ENCODE results near the gene EIPR1. TPM values are rescaled to one million over a fixed set of nuclear protein-coding genes. Genes with fewer than 3 reads are reported as not detected.

EIPR1 gene
- total and polyA plus RNA-seq, 2 of the 13 experiments (the other 11 are each of a cell fraction or from before 2014, with no cell fraction given), result 70.0 to 96.3 TPM

DNA sequence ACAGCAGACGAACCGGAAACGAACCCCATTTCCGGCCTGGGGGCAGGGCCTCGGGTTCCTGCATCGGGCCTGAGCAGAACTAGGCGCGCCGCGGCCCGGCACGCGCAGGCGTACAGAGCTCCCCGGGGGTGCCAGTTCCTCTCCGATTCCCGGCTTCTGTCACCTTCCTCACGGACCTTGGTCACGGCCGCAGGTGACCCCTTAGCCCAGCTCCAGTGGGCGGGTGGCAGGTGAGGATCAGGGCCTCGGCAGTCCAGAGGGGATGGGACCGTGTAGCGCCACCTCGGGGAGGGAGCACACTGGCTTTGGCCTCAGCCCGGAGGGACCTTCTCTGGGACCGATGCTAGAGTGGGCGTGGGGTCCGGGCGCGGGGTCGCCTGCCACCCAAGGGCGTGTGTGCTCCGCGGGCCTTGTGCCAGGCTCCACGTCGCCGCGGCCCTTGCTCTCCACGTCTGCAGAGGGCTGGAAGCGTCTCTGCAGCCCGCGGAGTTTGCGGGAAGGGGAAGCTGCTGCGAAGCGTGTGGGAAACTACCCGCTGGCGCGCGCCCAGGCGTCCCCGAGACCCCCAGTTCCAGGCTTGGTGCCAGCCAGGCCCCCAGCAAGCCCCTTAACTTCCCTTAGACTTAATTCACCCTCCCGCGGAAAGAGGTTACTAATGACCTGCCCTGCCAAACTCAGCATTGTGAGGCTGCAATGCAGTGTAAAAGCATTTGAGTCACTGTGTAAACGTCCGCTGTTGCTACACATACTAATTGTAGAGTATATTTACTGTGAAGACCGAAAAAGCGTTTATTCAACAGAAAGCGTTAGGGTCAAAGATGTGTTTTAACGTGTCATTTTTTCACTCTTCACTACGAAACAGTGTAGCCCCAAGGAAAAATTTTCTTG is 2.3 kb upstream of the EIPR1 start, which contains the start of gene TRAPPC12 (continued):
- TF ChIP-seq ZNF839 (CRISPR knock-in tag; IDR thresholded peaks at IDR 0.05; ENCODE audit: borderline replicate concordance), result peak; percentile 89
- no peak for TF ChIP-seq ZNF24 (IDR thresholded peaks at IDR 0.05)
- TF ChIP-seq, protein P1, sequence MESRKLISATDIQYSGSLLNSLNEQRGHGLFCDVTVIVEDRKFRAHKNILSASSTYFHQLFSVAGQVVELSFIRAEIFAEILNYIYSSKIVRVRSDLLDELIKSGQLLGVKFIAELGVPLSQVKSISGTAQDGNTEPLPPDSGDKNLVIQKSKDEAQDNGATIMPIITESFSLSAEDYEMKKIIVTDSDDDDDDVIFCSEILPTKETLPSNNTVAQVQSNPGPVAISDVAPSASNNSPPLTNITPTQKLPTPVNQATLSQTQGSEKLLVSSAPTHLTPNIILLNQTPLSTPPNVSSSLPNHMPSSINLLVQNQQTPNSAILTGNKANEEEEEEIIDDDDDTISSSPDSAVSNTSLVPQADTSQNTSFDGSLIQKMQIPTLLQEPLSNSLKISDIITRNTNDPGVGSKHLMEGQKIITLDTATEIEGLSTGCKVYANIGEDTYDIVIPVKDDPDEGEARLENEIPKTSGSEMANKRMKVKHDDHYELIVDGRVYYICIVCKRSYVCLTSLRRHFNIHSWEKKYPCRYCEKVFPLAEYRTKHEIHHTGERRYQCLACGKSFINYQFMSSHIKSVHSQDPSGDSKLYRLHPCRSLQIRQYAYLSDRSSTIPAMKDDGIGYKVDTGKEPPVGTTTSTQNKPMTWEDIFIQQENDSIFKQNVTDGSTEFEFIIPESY (CRISPR knock-in tag; IDR thresholded peaks at IDR 0.05), result peak; percentile 39
- no peak; the same call in none of the 2 replicates for TF ChIP-seq ZBTB7A (CRISPR knock-in tag; IDR thresholded peaks at IDR 0.05)
- peak; percentile 88 for TF ChIP-seq ELF3 (CRISPR knock-in tag; IDR thresholded peaks at IDR 0.05)
- TF ChIP-seq SIN3B (IDR thresholded peaks at IDR 0.05; ENCODE audit: low read length), result peak; percentile 59; the same call in 1 of the 2 replicates
- TF ChIP-seq AHR (CRISPR knock-in tag; IDR thresholded peaks at IDR 0.05), result peak; percentile 90
- TF ChIP-seq ZNF570 (CRISPR knock-in tag; IDR thresholded peaks at IDR 0.05; ENCODE audit: borderline replicate concordance), result no peak; the same call in 1 of the 2 replicates
- TF ChIP-seq PHF8 (CRISPR knock-in tag; IDR thresholded peaks at IDR 0.05), result peak; percentile 98
- TF ChIP-seq NFIC (IDR thresholded peaks at IDR 0.05; ENCODE audit: low read length), result 0 out of 2 replicates have a peak, but pooled peaks have one; percentile 43
- TF ChIP-seq GZF1 (CRISPR knock-in tag; IDR thresholded peaks at IDR 0.05), result peak; percentile 89; the same call in 1 of the 2 replicates
- TF ChIP-seq ZNF563 (CRISPR knock-in tag; IDR thresholded peaks at IDR 0.05), result peak; percentile 99
- TF ChIP-seq ZNF772 (CRISPR knock-in tag; IDR thresholded peaks at IDR 0.05), result peak; percentile 95
- TF ChIP-seq, protein P2, sequence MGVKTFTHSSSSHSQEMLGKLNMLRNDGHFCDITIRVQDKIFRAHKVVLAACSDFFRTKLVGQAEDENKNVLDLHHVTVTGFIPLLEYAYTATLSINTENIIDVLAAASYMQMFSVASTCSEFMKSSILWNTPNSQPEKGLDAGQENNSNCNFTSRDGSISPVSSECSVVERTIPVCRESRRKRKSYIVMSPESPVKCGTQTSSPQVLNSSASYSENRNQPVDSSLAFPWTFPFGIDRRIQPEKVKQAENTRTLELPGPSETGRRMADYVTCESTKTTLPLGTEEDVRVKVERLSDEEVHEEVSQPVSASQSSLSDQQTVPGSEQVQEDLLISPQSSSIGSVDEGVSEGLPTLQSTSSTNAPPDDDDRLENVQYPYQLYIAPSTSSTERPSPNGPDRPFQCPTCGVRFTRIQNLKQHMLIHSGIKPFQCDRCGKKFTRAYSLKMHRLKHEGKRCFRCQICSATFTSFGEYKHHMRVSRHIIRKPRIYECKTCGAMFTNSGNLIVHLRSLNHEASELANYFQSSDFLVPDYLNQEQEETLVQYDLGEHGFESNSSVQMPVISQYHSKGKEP (CRISPR knock-in tag; IDR thresholded peaks at IDR 0.05), result peak; percentile 66; the same call in 1 of the 2 replicates
- TF ChIP-seq GATAD1 (CRISPR knock-in tag; IDR thresholded peaks at IDR 0.05), result peak; percentile 93
- TF ChIP-seq ZEB1 (IDR thresholded peaks at IDR 0.05; ENCODE audit: insufficient replicate concordance, low read depth), result peak; percentile 92
- peak; percentile 92 for TF ChIP-seq ZNF556 (CRISPR knock-in tag; IDR thresholded peaks at IDR 0.05; ENCODE audit: borderline replicate concordance)
- TF ChIP-seq, protein P3, sequence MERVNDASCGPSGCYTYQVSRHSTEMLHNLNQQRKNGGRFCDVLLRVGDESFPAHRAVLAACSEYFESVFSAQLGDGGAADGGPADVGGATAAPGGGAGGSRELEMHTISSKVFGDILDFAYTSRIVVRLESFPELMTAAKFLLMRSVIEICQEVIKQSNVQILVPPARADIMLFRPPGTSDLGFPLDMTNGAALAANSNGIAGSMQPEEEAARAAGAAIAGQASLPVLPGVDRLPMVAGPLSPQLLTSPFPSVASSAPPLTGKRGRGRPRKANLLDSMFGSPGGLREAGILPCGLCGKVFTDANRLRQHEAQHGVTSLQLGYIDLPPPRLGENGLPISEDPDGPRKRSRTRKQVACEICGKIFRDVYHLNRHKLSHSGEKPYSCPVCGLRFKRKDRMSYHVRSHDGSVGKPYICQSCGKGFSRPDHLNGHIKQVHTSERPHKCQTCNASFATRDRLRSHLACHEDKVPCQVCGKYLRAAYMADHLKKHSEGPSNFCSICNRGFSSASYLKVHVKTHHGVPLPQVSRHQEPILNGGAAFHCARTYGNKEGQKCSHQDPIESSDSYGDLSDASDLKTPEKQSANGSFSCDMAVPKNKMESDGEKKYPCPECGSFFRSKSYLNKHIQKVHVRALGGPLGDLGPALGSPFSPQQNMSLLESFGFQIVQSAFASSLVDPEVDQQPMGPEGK (CRISPR knock-in tag; IDR thresholded peaks at IDR 0.05), result peak; percentile 75
- TF ChIP-seq CCAR2 (optimal IDR thresholded peaks at IDR 0.05; ENCODE audit: low read depth, low read length), result no peak
- TF ChIP-seq JDP2 (CRISPR knock-in tag; IDR thresholded peaks at IDR 0.05; ENCODE audit: borderline replicate concordance), result 0 out of 2 replicates have a peak, but pooled peaks have one; percentile 18
- TF ChIP-seq ZNF33B (CRISPR knock-in tag; IDR thresholded peaks at IDR 0.05), result peak; percentile 95
- TF ChIP-seq ZNF331 (CRISPR knock-in tag; IDR thresholded peaks at IDR 0.05), result peak; percentile 83; the same call in 1 of the 2 replicates
- TF ChIP-seq, protein P4, sequence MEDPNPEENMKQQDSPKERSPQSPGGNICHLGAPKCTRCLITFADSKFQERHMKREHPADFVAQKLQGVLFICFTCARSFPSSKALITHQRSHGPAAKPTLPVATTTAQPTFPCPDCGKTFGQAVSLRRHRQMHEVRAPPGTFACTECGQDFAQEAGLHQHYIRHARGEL (CRISPR knock-in tag; IDR thresholded peaks at IDR 0.05), result peak; percentile 64; the same call in 1 of the 2 replicates
- peak; percentile 74; the same call in 1 of the 2 replicates for TF ChIP-seq ZNF766 (CRISPR knock-in tag; IDR thresholded peaks at IDR 0.05; ENCODE audit: borderline replicate concordance)

All from HepG2 (cell line).